ENCODE data around the gene CLDN24.
"Not testable (repeated sequence)": the region's sequence is repeated elsewhere in the genome, so short reads cannot be mapped to it uniquely, and the experiment has no call there.

CLDN24 gene

DNA sequence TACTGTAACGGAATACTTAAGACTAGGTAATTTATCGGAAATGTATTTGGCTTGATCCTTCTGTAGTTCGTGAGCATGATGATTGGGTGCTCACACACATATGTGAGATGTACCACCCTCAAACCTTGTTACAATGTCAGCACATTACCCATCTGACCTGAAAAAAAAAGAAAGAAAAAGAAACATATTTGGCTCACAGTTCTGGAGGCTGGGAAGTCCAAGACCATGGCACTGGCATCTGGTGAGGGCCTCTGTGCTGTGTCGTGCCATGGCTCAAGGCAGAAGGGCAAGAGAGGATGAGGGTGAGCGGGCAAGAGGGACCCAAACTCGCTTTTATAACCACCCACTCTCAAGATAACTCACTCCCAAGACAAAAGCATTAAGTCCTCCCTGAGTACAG, 7.0 kb upstream of the CLDN24 start:
- no peak overlapping the region for H3K9ac ChIP-seq (ENCODE audit: low read length)
- H2AFZ ChIP-seq (ENCODE audit: low read depth, low read length, severe bottlenecking), result no peak overlapping the region
- TF ChIP-seq, protein P1, sequence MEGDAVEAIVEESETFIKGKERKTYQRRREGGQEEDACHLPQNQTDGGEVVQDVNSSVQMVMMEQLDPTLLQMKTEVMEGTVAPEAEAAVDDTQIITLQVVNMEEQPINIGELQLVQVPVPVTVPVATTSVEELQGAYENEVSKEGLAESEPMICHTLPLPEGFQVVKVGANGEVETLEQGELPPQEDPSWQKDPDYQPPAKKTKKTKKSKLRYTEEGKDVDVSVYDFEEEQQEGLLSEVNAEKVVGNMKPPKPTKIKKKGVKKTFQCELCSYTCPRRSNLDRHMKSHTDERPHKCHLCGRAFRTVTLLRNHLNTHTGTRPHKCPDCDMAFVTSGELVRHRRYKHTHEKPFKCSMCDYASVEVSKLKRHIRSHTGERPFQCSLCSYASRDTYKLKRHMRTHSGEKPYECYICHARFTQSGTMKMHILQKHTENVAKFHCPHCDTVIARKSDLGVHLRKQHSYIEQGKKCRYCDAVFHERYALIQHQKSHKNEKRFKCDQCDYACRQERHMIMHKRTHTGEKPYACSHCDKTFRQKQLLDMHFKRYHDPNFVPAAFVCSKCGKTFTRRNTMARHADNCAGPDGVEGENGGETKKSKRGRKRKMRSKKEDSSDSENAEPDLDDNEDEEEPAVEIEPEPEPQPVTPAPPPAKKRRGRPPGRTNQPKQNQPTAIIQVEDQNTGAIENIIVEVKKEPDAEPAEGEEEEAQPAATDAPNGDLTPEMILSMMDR (IDR thresholded peaks at IDR 0.05; ENCODE audit: insufficient read depth, low read length, poor library complexity, severe bottlenecking), result no peak
- TF ChIP-seq EZH2phosphoT487 (conservative IDR thresholded peaks at IDR 0.05; ENCODE audit: low read length), result no peak
- H3K27me3 ChIP-seq (ENCODE audit: low read length), result no peaks in the 10 kb centered on the region
- H3K27ac ChIP-seq (ENCODE audit: low read depth, low read length), result no peak overlapping the region
- no peaks in the 10 kb centered on the region for H3K36me3 ChIP-seq (ENCODE audit: low read length)
- no peaks in the 10 kb centered on the region for H3K79me2 ChIP-seq (ENCODE audit: insufficient read depth, low read length)
- no peak overlapping the region for H3K4me3 ChIP-seq (ENCODE audit: insufficient read depth, low read length, poor library complexity, severe bottlenecking)
- H4K20me1 ChIP-seq (ENCODE audit: low read depth, low read length), result no peaks in the 10 kb centered on the region
- no peak overlapping the region for H3K4me2 ChIP-seq (ENCODE audit: low read depth, low read length, poor library complexity, severe bottlenecking)
- no peaks in the 10 kb centered on the region for H3K9me2 ChIP-seq (replicated peaks; ENCODE audit: insufficient read depth, low read length)
- no peaks in the 10 kb centered on the region for H3F3A ChIP-seq (ENCODE audit: insufficient read depth)
- H3K9me3 ChIP-seq (ENCODE audit: insufficient read depth, low read length), result no peaks in the 10 kb centered on the region

GRCh38 chr4:183328832-183329231, 6.6 kb upstream of the CLDN24 start:
- Histone ChIP-seq H3K27ac (ENCODE audit: low read depth, low read length) (no peak overlapping the region), H4K20me1 (ENCODE audit: low read depth, low read length) (no peaks in the 10 kb centered on the region), H3K79me2 (ENCODE audit: insufficient read depth, low read length) (no peaks in the 10 kb centered on the region), H3K4me2 (ENCODE audit: low read depth, low read length, poor library complexity, severe bottlenecking) (no peak overlapping the region), H3F3A (ENCODE audit: insufficient read depth) (no peaks in the 10 kb centered on the region), H3K9me3 (ENCODE audit: insufficient read depth, low read length) (no peaks in the 10 kb centered on the region), H3K4me3 (ENCODE audit: insufficient read depth, low read length, poor library complexity, severe bottlenecking) (no peak overlapping the region), H3K27me3 (ENCODE audit: low read length) (no peaks in the 10 kb centered on the region), H2AFZ (ENCODE audit: low read depth, low read length, severe bottlenecking) (no peak overlapping the region), H3K9ac (ENCODE audit: low read length) (no peak overlapping the region), H3K9me2 (replicated peaks; ENCODE audit: insufficient read depth, low read length) (no peaks in the 10 kb centered on the region), H3K36me3 (ENCODE audit: low read length) (no peaks in the 10 kb centered on the region)
- TF ChIP-seq, protein P1 (IDR thresholded peaks at IDR 0.05; ENCODE audit: insufficient read depth, low read length, poor library complexity, severe bottlenecking), result no peak
- no peak for TF ChIP-seq EZH2phosphoT487 (conservative IDR thresholded peaks at IDR 0.05; ENCODE audit: low read length)

DNA sequence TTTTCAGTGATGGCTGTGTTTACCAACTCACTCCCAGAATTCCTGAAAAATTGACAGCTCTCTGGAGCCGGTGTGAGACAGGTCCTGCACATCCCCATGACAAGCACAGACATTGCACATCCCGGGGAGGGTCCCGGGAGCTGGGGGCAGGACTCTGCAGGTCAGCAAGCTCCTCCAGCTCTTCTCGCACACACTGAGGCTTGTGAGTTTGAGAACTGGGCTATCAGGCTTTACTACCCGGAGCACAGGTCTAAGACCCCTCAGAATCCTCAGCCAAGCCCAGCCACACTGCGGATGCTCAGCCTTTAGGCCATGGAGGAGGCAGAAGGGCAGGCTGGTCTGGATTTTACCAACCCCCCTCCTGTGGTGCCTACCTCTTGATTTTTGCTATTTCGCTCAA, 5.6 kb upstream of the CLDN24 start:
- Histone ChIP-seq H3K9me3 (ENCODE audit: insufficient read depth, low read length) (no peaks in the 10 kb centered on the region), H3F3A (ENCODE audit: insufficient read depth) (no peaks in the 10 kb centered on the region), H3K9ac (ENCODE audit: low read length) (no peak overlapping the region), H3K27ac (ENCODE audit: low read depth, low read length) (no peak overlapping the region), H3K27me3 (ENCODE audit: low read length) (no peaks in the 10 kb centered on the region), H3K79me2 (ENCODE audit: insufficient read depth, low read length) (no peaks in the 10 kb centered on the region), H3K9me2 (replicated peaks; ENCODE audit: insufficient read depth, low read length) (no peaks in the 10 kb centered on the region), H3K36me3 (ENCODE audit: low read length) (no peaks in the 10 kb centered on the region), H3K4me3 (ENCODE audit: insufficient read depth, low read length, poor library complexity, severe bottlenecking) (no peak overlapping the region), H4K20me1 (ENCODE audit: low read depth, low read length) (no peaks in the 10 kb centered on the region), H3K4me2 (ENCODE audit: low read depth, low read length, poor library complexity, severe bottlenecking) (no peak overlapping the region), H2AFZ (ENCODE audit: low read depth, low read length, severe bottlenecking) (no peak overlapping the region)
- TF ChIP-seq, protein P1 (IDR thresholded peaks at IDR 0.05; ENCODE audit: insufficient read depth, low read length, poor library complexity, severe bottlenecking), result no peak

- H3F3A ChIP-seq (ENCODE audit: insufficient read depth), result no peaks in the 10 kb centered on the region
Measured at GRCh38 chr4:183326853-183327252, 4.6 kb upstream of the CLDN24 start.

GRCh38 chr4:183326387-183326786, 4.2 kb upstream of the CLDN24 start:
- not testable (repeated sequence) for H3K9me2 ChIP-seq (replicated peaks; ENCODE audit: insufficient read depth, low read length); H3K27me3 ChIP-seq (ENCODE audit: low read length); H3K79me2 ChIP-seq (ENCODE audit: insufficient read depth, low read length); H3K4me2 ChIP-seq (ENCODE audit: low read depth, low read length, poor library complexity, severe bottlenecking); H3K9me3 ChIP-seq (ENCODE audit: insufficient read depth, low read length); H3F3A ChIP-seq (ENCODE audit: insufficient read depth); H3K36me3 ChIP-seq (ENCODE audit: low read length); H2AFZ ChIP-seq (ENCODE audit: low read depth, low read length, severe bottlenecking); H3K9ac ChIP-seq (ENCODE audit: low read length); H3K27ac ChIP-seq (ENCODE audit: low read depth, low read length); H3K4me3 ChIP-seq (ENCODE audit: insufficient read depth, low read length, poor library complexity, severe bottlenecking); H4K20me1 ChIP-seq (ENCODE audit: low read depth, low read length)

More at GRCh38 chr4:183326853-183327252, 4.6 kb upstream of the CLDN24 start:
- Histone ChIP-seq H4K20me1 (ENCODE audit: low read depth, low read length) (no peaks in the 10 kb centered on the region), H3K27me3 (ENCODE audit: low read length) (no peaks in the 10 kb centered on the region), H3K27ac (ENCODE audit: low read depth, low read length) (no peak overlapping the region), H3K9ac (ENCODE audit: low read length) (no peak overlapping the region), H2AFZ (ENCODE audit: low read depth, low read length, severe bottlenecking) (no peak overlapping the region), H3K79me2 (ENCODE audit: insufficient read depth, low read length) (no peaks in the 10 kb centered on the region), H3K4me2 (ENCODE audit: low read depth, low read length, poor library complexity, severe bottlenecking) (no peak overlapping the region), H3K9me2 (replicated peaks; ENCODE audit: insufficient read depth, low read length) (no peaks in the 10 kb centered on the region), H3K9me3 (ENCODE audit: insufficient read depth, low read length) (no peaks in the 10 kb centered on the region), H3K4me3 (ENCODE audit: insufficient read depth, low read length, poor library complexity, severe bottlenecking) (no peak overlapping the region), H3K36me3 (ENCODE audit: low read length) (no peaks in the 10 kb centered on the region)
- TF ChIP-seq EZH2phosphoT487 (conservative IDR thresholded peaks at IDR 0.05; ENCODE audit: low read length), result no peak
- TF ChIP-seq, protein P1 (IDR thresholded peaks at IDR 0.05; ENCODE audit: insufficient read depth, low read length, poor library complexity, severe bottlenecking), result no peak

Measured in SU-DHL-6 (cell line).